ENCODE measurements around the gene APBA1.

Gene APBA1

GRCh38 chr9:69556707-69557106, 115.5 kb downstream of the APBA1 start:
- no peak overlapping the region for H3K4me3 ChIP-seq (ENCODE audit: low read length)
- TF ChIP-seq, protein P1, sequence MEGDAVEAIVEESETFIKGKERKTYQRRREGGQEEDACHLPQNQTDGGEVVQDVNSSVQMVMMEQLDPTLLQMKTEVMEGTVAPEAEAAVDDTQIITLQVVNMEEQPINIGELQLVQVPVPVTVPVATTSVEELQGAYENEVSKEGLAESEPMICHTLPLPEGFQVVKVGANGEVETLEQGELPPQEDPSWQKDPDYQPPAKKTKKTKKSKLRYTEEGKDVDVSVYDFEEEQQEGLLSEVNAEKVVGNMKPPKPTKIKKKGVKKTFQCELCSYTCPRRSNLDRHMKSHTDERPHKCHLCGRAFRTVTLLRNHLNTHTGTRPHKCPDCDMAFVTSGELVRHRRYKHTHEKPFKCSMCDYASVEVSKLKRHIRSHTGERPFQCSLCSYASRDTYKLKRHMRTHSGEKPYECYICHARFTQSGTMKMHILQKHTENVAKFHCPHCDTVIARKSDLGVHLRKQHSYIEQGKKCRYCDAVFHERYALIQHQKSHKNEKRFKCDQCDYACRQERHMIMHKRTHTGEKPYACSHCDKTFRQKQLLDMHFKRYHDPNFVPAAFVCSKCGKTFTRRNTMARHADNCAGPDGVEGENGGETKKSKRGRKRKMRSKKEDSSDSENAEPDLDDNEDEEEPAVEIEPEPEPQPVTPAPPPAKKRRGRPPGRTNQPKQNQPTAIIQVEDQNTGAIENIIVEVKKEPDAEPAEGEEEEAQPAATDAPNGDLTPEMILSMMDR (conservative IDR thresholded peaks at IDR 0.05; ENCODE audit: low read depth, low read length), result no peak
- DNase-seq (ENCODE audit: low read depth), result no peak

DNA sequence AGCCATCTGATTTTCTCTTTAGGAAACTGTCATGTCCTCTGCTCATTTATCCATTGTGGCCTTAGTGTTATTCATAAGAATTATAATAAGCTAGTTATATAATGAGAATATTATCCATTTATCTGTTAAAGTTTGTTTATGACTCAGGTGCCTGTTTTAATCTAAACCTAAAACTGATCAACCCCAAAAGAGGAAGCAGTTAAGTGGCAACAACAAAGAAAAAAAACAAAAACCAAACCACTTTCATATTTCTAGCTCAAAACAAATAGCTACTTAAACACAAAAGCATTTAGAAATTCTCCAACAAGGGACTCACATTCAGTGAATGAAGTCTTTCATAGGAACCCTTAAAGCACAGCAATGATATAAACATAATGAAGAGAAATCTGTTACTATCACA, 116.4 kb downstream of the APBA1 start:
- TF ChIP-seq, protein P1 (conservative IDR thresholded peaks at IDR 0.05; ENCODE audit: low read depth, low read length), result no peak
- DNase-seq (ENCODE audit: low read depth), result no peak
- H3K4me3 ChIP-seq (ENCODE audit: low read length), result no peak overlapping the region

- peak; percentile 21 for DNase-seq (ENCODE audit: low read depth)
- TF ChIP-seq, protein P1 (conservative IDR thresholded peaks at IDR 0.05; ENCODE audit: low read depth, low read length), result no peak
- no peak overlapping the region for H3K4me3 ChIP-seq (ENCODE audit: low read length)
These were observed 117.2 kb downstream of the APBA1 start for GRCh38 chr9:69554945-69555344.

DNA sequence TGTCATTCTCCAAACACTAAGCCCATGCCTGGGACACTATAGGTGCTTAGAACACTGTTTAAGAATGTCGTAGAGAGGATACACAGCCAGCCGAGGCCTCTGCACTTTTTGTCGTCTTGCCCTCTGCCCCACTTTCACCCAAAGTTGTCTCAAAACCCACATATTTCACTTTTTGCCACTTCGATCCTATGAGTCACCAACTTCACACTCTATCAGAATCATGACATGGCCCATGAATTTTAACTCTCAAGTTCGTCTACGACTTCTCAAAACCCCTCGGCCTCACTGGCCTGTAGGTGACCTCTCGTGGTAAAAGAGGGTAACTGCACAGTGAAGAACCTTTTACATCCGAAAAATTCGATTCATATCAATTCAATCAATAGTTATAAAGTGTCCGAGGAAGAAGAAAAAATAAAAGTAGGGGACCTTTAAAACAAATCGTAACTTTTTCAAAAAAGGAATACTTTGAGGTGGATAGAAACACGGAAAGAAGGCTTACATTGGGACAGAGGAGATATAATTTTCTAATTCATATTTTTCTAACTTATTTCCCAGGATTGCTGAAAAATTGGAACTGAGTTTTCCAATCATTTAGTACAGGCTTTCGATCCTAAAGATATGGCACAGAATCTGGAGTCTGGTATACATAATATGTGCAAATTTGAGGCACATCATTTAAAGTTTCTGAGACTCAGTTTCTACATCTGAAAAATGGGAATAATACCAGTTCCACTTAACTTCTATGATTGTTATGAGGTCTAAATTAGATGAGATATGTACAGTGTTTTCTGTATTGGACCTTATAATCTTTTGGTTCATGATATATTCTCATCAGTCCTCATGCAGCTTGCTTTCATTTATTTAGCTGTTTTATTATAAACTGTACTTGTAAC, 122.6 kb downstream of the APBA1 start:
- no peak overlapping the region for H3K4me3 ChIP-seq (ENCODE audit: low read length)
- TF ChIP-seq, protein P1 (conservative IDR thresholded peaks at IDR 0.05; ENCODE audit: low read depth, low read length), result peak; percentile 97
- no peak for DNase-seq (ENCODE audit: low read depth)

DNA sequence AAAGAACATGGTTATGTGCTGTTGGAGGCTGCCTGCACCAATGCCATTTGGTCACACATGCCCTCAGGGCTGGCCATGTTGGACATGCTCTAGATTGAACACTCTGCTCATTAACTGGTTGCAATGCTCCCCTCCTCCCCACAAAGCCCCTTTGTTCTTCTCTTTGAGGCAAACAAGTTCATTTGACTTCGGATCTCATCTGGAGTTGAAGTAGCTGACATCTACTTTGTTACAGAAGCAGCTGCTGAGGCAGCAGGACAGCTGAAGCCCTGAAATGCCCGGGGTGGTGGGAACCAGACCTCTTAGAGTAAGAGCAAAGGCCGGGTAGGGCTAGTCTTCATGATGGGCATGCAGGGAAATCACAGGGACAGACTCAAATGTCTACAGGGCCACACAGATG, 123.5 kb downstream of the APBA1 start:
- TF ChIP-seq, protein P1 (conservative IDR thresholded peaks at IDR 0.05; ENCODE audit: low read depth, low read length), result no peak
- DNase-seq (ENCODE audit: low read depth), result no peak
- H3K4me3 ChIP-seq (ENCODE audit: low read length), result no peak overlapping the region

GRCh38 chr9:69546265-69546664, 125.9 kb downstream of the APBA1 start:
- no peak for DNase-seq (ENCODE audit: low read depth)
- TF ChIP-seq, protein P1 (conservative IDR thresholded peaks at IDR 0.05; ENCODE audit: low read depth, low read length), result peak; percentile 72
- no peak overlapping the region for H3K4me3 ChIP-seq (ENCODE audit: low read length)
